ENCODE data around the gene ABCA4.

DNA sequence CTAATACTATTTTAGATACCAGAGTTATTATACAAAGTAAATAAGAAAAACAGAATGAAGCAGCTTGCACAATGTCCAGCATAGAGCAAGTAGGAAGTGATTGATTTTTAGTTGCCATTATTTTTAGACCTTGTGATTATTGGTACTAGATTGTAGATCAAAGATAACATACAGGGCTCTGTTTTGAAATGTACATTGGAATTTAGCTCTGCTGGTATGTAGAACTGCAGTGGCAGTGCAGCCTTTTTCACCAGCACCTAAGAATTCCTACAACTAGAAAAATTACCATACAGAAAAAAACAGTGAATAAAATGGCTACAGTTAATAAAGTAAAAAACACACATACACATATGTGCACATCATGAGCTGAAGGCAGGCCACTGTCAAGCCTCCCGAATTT lies 32.2 kb upstream of the ABCA4 start:
- TF ChIP-seq, protein P1, sequence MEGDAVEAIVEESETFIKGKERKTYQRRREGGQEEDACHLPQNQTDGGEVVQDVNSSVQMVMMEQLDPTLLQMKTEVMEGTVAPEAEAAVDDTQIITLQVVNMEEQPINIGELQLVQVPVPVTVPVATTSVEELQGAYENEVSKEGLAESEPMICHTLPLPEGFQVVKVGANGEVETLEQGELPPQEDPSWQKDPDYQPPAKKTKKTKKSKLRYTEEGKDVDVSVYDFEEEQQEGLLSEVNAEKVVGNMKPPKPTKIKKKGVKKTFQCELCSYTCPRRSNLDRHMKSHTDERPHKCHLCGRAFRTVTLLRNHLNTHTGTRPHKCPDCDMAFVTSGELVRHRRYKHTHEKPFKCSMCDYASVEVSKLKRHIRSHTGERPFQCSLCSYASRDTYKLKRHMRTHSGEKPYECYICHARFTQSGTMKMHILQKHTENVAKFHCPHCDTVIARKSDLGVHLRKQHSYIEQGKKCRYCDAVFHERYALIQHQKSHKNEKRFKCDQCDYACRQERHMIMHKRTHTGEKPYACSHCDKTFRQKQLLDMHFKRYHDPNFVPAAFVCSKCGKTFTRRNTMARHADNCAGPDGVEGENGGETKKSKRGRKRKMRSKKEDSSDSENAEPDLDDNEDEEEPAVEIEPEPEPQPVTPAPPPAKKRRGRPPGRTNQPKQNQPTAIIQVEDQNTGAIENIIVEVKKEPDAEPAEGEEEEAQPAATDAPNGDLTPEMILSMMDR (IDR thresholded peaks at IDR 0.05), result no peak
- no peak for TF ChIP-seq POLR2A (IDR thresholded peaks at IDR 0.05)
